Medulla oblongata (tissue), 1 donor: Measurements from ENCODE around the gene DIAPH2.
"Not testable (repeated sequence)": the region's sequence is repeated elsewhere in the genome, so short reads cannot be mapped to it uniquely, and the experiment has no call there.

ENCODE experiments used
- DNase-seq: peaks from one replicate; pipeline ENCODE4 v3.0.0-alpha.2; 2015; ENCODE audit errors: extremely low spot score

Gene DIAPH2

DNA sequence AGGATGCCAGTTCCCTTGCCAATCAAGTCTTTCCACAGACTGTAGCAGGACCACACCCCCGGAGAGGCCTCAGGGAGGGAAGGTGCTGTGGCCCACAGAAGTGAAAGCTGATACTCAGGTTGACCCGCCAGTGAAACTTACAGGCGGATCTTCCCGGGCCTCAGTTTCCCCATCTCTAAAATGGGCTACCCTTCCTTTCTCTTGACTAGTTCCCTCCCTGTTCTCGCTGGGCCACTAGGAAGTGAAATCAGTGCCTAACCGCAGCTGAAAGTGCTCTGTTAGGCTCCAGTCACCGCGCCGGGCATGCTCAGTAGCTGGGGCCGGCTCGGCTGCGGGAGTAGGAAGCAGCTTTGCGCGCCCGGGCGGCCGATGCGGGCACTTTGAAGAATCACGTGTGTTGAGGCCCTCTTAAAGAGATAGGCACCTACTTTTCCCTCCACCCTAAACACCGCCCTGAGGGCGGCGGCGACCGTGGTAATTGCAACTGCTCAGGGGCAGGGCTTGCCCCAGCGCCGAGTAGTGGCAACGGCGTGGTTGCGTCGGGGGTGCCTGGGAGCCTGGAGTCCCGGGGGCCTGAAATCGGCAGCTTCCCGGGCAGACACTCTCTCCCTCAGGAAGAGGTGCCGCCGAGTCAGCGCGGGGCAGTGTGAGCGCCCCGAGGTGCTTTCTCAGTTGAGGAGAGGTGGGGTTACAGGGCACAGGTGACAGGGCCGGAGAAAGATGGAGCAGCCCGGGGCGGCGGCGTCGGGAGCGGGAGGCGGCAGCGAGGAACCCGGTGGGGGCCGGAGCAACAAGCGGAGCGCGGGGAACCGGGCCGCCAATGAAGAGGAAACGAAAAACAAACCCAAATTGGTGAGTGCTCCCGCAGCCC, at the start of gene DIAPH2:
DIAPH2 (plus strand) TSS at position 504 of the 871 bp plus-strand sequence.
- peak; percentile 54 for DNase-seq

DNA sequence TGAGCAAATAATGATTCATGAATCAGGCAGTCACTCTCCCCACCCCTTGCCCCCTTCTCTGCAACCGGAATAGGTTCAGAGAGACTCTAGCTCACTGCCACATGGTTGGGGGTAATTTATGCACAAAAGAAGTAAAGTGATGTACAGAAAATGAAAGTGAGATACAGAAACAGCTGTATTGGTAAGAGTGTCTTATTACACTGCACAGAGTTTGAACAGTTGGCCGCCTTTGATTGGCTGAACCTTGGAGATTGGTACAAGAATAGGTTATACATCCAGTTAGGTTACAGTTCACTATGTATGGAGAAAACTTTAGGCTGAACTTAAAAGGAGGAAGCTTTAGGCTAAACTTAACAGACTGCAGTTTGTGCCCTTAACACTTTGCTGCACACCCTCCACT, 34.6 kb upstream of the DIAPH2 start:
- no peak for DNase-seq

DNA sequence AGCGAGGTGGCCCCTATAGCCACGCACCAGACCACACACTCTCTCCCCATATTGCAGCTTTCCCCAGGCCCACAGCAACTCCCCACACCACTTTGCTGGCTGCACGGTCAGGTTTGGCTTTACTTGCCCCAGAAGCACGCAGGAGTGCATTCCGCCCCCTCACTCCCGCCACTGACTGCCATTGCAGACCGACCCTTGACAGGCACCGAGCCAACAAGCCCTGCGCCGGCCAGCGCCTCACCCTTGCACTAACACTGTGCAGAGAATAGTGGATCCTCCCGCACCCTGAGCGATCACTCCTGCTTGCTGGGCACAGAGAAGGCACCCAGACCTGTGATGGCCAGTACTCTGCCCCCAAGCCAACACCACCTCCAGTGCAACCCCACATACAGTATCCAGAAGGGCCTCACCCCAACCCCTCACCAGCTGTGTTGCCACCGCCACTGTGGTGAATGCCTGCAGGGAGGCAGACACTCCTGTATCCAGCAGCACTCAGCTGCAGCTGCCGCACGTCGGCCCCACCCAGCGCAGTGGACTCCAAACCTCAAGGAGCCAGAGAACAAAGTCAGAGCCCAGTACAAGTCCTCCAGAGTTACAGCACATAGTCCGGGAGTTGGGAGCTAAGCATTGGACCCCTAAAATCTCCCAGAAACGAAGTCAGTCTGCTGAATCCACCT, 28.6 kb upstream of the DIAPH2 start:
- DNase-seq, result no peak

DNA sequence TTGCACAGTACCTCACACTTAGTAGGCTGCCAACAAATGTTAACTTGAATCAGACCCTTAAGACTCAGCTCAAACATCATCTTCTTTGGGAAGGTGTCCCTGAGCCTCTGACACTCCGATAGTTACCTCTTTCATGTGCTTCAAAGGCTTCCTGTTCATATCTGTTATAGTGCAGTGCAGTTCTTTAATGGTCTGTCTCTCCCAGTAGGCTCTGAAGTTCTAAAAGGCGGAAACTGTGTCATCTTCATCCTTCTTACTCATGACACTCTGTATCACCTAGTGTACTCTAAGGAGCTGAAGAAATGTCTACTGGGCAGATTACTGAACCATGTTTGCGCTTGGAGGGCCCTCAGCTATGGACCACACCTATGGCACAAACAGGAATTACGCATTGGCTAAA, 2.1 kb upstream of the DIAPH2 start:
- DNase-seq, result no peak

DNA sequence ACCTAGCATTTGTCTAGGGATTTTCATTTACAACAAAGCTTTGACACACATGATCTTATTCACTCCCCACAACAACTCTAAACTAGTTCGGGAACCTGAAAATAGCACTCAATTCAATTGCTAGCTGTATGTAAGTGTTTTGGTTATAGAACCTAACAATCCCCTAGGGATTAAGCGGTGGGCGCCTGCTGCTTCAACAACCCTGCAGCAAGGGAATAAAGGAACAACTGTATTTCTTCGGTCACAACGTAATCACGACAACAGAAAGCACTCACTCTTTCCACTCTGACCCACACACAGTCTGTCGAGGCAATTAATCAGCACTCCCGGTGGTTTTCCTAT, 674 bp upstream of the DIAPH2 start:
- DNase-seq, result no peak

DNA sequence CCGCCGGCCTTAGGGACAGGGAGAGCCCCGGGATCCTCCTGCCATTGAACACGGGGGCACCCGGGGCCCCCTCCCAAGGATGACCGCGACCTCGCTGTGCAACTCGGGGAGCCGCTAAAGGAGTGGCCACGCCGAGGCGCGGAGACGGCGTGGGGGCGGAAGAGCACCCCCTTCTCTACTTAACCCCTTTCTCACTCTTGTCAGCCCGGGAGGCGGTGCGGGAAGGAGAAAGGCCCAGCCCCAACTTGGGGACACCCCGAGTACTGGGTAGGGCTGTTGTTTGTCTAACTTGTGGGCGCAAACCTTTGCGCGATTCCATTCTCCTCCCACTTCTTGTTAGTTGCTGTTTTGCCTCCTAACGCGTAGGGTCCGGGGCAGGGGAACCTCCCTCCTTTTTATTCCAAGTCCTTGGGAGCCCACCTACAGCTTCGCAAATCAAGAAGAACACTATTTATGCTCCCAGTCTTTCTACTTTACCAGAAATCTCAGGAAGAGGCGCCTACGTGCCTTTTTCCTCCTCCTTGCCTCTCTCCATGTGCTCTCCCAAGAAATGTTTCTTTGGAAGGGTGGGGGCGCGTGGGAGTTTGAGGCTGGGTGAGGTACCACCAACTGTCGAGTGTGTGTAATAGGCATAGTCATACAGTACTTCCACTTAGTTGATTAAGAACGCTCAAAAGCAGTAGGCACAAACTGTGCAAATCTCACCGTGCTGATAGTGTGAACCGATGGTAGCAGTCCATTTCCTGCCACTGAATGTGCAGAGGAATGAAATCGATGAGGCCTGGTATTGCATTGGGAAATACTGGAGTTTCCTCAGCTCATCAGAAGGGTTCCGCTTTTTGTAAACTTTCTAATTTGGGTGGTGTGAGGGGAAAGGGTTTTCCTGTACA, 813 bp downstream of the DIAPH2 start:
- peak; percentile 21 for DNase-seq

DNA sequence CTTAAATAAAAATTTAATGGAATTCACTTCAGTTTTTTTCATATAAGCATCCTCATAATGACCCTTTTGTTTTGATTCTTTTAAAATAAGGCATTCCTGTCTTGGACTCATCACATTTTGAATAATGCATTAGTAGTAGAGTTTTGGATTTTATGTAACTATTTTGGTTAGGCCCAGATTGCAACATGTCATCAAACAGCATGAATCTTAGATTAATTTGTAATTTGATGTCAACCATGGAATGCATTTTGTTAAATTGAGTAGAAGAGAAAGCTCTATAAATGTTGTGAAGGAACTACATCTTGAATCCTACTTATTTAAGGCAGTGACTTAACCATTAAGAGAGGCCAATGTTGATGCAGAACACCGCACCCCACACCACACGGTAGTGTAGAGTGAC, 3.1 kb downstream of the DIAPH2 start:
- DNase-seq, result no peak

DNA sequence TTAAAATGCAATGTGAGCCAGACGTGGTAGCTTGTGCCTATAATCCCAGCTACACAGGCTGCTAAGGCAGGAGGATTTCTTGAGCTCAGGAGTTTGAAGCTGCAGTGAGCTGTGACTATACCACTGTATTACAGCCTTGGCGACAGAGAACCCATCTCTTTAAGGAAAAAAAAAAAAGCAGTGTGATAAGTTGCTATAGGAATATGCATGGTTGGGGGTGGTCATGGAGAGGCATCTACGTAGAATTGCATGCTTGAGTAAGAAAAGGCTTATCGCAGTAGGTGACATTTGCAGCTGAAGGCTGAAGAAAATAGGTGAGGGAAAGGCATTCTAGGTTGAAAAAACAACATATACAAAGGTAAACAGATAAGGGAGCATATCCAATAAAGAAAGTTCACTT, 4.1 kb downstream of the DIAPH2 start:
- no peak for DNase-seq

DNA sequence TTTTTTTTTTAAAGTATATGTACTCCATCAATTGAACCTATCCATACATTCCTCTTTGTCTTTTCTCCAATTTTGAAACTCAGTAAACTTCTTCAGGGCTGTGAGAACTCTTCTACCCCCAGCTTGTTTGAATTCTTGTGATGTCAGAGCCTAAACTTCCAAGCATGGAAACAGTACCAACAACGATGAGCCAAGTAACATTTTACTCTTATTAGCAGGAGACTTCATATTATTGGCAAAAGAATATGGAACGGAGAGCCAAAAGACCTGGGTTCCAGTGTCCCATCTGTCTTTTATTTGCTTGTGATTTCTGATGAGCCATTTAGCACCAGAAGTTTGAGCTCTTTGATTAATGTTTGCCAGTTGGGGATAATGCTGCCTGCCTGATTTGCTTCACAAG, 5.3 kb downstream of the DIAPH2 start:
- no peak for DNase-seq

DNA sequence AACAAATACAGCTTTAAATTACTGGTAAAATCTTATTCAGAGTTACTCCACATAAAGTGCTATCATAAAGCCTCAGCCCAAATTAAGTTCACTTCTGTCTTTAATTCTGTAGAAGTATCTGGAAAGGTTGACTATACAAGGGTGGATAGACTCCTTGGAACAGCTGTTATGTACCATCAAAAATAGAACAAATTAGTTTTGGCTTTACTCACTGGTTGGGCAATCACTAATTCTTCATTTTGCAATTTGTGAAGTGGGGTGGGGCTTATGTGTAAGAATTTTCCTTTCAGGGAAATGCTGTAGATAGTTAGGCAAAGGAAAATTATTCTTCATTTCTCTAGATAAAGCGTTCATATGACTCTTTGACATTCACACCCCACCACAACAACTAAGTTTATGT, 7.8 kb downstream of the DIAPH2 start:
- DNase-seq, result no peak

DNA sequence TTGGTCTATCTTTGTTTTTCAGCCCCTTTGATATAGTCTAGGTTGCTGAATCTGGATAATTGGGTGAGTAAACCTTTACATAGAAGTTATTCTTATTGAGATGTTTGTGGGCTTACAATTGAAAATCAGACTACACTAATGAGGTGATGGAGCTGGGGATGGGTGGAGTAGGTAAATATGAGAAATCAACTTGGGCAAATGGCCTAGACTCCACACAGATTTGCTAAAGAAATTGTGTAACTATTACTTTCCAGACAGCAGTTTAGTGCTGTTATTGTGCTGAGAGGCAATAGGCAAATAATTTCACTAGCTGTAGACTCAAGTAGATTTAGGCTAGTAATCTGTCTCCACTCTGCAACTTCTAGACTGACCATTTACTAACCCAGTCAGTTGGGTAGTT, 8.2 kb downstream of the DIAPH2 start:
- no peak for DNase-seq

DNA sequence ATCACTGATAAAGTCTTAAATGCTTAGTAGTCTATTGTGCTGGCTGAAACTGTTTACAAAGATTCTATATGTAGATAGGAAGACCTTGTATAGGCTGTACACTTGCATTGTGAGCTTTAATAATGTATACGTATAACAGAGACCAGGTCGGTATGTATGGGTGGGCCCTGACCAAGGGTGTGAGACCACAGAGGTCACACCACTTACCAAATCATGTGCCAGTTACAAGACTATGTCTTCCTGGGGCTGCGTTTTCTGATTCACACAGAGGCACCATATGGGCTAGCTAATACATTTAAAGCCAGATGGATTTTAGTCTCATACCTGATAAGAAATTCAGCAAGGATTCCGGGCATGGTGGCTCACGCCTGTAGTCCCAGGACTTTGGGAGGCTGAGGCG, 8.8 kb downstream of the DIAPH2 start:
- no peak for DNase-seq

DNA sequence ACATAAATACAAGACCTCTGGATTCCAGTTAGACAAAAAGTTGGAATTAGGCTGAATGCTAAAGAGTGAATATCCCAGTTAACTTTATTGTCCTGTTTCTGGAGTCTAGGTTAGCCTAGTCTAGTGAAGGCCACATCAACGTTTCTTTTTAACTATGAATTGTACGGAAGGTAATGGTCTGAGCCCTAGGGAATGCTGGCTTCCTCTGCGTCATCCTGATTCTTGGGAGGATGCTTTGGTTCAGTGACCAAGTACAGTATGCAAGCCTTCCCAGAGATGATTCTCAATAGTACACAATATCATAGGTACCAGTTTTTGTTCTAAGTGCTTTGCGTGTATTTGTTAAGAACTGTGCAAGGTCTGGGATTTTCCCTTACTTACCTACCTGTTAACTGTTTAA, 11.8 kb downstream of the DIAPH2 start:
- no peak for DNase-seq

DNA sequence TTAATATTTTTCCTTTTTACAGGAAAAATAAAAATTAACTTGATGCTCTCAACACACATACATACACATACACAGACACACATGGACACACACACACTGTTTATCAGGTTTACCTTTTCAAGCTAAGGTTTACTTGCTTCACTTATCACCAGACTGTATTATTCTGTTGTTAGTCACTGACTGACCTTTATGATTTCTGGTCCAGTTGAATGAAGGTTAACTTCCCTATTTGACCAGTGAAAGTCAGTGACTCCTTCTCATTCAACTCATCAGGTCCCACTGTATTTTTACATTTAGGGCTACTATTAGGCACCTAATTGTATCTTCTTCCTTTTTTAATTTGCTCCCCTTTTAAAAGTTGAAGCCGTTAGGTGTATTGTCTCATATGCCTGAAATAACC, 16.0 kb downstream of the DIAPH2 start:
- no peak for DNase-seq

DNA sequence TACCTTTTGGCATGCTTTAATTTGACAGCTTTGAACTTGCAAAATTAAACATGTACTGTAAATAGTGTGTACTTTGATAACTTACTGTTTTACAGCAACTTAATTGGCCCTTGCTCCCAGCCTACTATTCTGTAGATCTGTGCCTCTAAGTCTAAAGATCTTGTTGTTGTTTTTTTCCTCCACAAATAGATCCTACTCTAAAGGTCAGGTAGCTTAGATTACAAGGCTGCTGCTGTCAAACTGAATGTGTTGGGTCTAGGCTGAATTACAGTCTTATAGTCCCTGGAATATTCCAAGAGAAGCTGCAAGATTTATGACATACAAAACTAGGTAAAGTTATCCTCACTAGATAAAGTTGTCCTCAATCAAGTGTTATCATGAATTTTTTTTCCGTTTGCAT, 18.7 kb downstream of the DIAPH2 start:
- no peak for DNase-seq

DNA sequence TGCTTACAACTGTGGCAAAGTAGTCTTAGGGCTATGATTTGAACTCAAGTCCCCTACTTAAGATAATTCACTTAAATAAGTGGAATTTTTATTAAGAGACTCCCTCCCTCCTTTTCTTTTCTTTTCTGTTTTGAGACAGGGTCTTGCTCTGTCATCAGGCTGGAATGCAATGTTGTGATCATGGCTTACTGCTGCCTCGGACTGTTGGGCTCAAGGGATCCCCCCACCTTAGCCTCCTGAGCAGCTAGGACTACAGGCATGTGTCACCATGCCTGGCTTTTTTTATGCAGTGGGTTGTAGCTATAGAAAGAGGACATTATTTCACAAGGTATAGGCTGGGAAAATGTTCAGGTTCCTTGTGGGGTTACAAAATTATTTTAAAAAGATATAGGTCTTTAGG, 19.2 kb downstream of the DIAPH2 start:
- no peak for DNase-seq

DNA sequence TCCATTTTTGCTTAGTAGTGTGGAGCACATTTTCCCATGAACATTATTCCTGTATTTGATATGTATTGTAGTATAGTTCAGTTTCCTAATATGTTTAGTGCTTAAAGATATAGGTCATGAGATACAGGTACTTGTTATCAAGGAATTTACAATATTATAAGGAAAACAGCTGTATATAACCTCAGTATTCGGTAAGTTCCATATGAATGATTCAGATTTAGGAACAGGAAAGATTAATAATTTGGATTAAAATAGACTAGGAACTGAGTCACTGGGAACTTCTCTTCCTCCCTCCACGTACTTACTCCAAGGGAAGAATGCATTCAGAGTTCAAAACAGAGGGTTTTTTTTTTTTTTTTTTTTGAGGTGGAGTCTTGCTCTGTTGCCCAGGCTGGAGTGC, 20.0 kb downstream of the DIAPH2 start:
- DNase-seq, result no peak

DNA sequence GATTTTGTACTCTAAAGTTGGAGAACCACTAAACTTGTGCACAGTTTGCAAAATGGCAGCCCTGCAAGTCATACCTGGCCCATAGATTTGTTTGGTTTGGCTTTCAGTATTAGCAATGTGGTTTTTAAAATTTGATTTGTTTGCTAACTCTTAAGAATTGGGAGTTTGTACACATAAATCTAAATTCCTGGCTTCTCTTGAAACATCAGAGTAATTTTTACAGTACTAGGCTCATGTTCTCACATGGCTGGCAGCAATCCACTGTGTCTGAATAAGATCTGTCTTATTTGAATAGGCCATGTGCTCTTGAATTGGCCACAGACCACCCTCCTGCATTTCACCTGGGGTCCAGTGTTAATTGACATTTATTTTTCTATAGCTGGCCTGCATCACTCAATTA, 21.3 kb downstream of the DIAPH2 start:
- DNase-seq, result no peak

DNA sequence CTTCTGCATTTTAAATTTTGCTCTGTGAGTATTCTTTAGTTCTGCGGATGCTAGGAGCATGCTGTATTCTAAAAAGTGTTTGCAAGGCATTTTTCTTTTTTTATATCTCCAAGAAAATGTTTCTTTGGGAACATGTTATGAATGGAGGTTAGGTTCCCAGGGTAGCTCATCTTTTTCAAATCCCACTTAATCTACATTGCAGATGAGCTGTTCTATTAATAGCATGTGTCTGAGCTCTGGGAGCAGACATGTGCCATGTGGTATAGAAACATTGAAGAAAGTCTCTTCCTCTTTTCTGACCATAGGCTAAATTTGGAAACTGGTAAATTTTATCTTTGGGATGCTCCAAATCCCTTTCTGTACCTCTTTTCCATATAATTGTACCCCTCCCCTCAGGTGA, 23.2 kb downstream of the DIAPH2 start:
- DNase-seq, result no peak

DNA sequence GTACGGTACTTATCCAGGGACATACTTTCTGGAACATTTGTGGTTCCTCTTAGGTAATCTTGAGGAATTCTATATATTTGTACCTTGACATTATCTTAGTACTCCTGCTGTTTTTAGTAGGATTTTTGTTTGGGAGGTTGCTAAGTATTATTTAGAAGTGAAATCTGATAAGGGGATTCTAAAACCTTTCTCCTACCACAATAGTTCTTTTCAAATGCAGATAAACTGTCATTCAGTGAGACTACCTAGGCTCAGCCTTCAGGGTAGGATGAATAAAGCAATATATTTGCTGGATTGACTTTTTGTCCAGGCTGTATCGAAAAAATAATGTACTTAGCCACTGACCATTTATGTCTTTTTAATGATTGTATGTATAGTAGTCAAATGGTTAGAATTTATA, 25.4 kb downstream of the DIAPH2 start:
- no peak for DNase-seq

DNA sequence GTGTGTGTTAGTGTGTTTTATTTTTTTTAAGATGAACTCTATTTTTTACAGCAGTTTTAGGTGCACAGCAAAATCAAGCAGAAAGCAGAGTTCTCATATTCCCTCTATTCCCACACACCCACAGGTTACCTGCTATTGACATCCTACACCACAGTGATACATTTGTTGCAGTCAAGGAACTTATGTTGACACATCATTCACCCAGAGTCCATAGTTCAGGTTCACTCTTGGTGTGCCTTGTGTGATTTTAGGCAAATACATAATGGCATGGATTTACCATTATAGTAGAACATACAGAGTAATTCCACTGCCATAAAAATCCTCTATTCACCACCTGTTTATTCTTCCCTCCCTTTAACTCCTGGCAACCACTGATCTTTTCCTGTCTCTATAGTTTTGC, 28.7 kb downstream of the DIAPH2 start:
- DNase-seq, result no peak

DNA sequence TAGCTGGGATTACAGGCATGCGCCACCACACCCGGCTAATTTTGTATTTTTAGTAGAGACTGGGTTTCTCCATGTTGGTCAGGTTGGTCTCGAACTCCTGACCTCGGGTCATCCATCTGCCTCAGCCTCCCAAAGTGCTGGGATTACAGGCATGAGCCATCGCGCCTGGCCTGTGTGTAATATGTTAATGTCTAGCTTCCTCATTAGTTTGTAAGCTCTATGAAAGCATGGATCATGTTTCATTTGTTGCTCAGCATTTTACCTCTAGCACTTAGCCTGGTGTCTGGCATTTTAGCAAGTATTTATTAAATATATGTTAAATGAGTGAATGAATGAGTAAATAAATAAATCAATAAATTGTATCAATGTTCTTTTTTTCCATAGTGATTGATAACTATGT, 29.8 kb downstream of the DIAPH2 start:
- DNase-seq, result not testable (repeated sequence)

DNA sequence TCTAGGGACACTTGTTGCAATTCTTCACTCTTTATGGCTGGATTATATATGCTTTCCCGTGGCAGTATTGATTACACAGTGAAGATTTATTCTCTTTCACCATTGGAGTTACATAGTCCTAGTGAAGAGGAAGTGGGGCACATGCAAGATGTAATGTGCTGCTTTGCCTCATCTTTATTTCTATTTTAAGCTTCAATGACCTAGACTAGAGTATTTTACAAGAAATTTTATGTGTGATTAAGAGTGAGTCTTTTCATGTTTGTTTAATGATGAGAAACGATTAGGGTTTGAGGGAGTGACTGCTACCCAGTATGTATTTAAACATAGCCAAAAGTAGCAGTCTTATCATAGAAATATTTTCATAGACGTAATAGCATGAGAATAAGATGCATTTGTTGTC, 30.8 kb downstream of the DIAPH2 start:
- no peak for DNase-seq
